BJ (cell line): Measurements from ENCODE around the gene SPPL2B. TPM values are rescaled to one million over a fixed set of nuclear protein-coding genes. Genes with fewer than 3 reads are reported as not detected.
"Not testable (repeated sequence)": the region's sequence is repeated elsewhere in the genome, so short reads cannot be mapped to it uniquely, and the experiment has no call there.

ENCODE experiments used
- CTCF ChIA-PET: fragments of 350-600 bp; formaldehyde crosslinking; extraction: SDS; loops from one replicate; lab custom pipeline; 2021; ENCODE audit warnings: antibody characterized with exemption, inconsistent platforms; lab: Yijun Ruan, JAX
- POLR2A ChIA-PET: fragments of 300-600 bp; sonication (Branson Sonifier 250); formaldehyde crosslinking; extraction: SDS; loops from one replicate; lab custom pipeline; 2021; ENCODE audit warnings: antibody characterized with exemption; lab: Charles Lee
- DNase-seq: peaks from one replicate; pipeline ENCODE4 v3.0.0-alpha.2; 2011; ENCODE audit warnings: low read depth
- H3K27me3 ChIP-seq: 2 replicates; pipeline ENCODE4 v1.6.0; 2011; ENCODE audit warnings: low read length; ENCODE audit not compliant: control insufficient read depth, insufficient read depth
- H3K36me3 ChIP-seq: 2 replicates; pipeline ENCODE4 v1.5.1; 2011; ENCODE audit warnings: low read length; ENCODE audit not compliant: control insufficient read depth, insufficient read depth
- H3K4me3 ChIP-seq: 2 replicates; pipeline ENCODE4 v1.5.1; 2011; ENCODE audit warnings: low read depth, mild to moderate bottlenecking, control low read depth, low read length
- CTCF ChIP-seq: IDR thresholded peaks from 2 replicates; pipeline ENCODE4 v1.5.1; 2011; ENCODE audit warnings: low read depth, mild to moderate bottlenecking, control low read depth, inconsistent platforms, low read length, moderate library complexity; ENCODE audit not compliant: insufficient read depth
- polyA plus RNA-seq: library from polyadenylated mRNA; depleted of rRNA; stranded (reverse); fragments of >200 nt; gene quantifications from 2 replicates; pipeline ENCODE4 v1.2.3, GENCODE V29; 2011

Gene SPPL2B
- polyA plus RNA-seq, 1 experiment: 24.9 TPM

GRCh38 chr19:2345076-2345475 lies 16.6 kb downstream of the SPPL2B start:
- POLR2A ChIA-PET: no interaction called here

DNA sequence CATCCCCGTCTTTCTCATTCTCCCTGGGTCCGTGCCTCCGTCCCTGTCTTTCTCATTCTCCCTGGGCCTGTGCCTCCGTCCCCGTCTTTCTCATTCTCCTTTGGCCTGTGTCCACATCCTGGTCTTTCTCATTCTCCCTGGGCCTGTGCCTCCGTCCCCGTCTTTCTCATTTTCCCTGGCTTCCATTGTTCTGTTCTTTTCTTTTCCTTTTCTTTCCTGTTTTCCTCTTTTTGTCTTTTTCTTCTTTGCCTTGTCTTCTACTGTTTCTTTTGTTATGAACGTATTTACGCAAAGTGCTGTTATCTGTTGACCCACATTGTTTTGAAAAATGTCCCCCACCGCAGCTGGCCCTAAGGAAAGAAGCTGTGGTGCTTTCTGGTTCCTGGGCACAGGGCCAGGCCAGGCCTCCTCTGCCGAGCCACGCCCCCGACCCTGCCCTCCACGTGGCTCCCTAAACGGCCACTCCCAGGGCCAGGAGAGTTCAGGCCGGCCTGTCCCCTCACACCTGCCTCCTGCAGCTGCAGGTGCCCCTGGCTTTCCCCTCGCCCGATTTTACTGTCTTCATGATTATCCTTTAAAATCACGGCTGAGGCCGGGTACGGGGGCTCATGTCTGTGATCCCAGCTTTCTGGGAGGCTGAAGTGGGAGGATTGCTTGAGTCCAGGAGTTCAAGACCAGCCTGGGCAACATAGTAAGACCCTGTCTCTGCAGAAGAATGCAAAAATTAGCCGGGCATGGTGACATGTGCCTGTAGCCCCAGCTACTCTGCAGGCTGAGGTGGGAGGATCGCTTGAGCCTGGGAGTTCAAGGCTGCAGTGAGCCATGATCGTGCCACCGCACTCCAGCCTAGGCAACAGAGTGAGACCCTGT lies 17.5 kb downstream of the SPPL2B start:
- CTCF ChIA-PET: no interaction called here
- Histone ChIP-seq H3K4me3 (no peak overlapping the region), H3K36me3 (peaks cover 10% of the 10 kb centered on the region), H3K27me3 (no peaks in the 10 kb centered on the region)
- no peak for TF ChIP-seq CTCF
- no peak for DNase-seq
- POLR2A ChIA-PET: no interaction called here

More at GRCh38 chr19:2345076-2345475, 16.6 kb downstream of the SPPL2B start:
- Histone ChIP-seq H3K36me3 (peaks cover 11% of the 10 kb centered on the region), H3K4me3 (no peak overlapping the region), H3K27me3 (no peaks in the 10 kb centered on the region)
- DNase-seq: no peak
- CTCF ChIA-PET: no interaction called here
- TF ChIP-seq CTCF: no peak

DNA sequence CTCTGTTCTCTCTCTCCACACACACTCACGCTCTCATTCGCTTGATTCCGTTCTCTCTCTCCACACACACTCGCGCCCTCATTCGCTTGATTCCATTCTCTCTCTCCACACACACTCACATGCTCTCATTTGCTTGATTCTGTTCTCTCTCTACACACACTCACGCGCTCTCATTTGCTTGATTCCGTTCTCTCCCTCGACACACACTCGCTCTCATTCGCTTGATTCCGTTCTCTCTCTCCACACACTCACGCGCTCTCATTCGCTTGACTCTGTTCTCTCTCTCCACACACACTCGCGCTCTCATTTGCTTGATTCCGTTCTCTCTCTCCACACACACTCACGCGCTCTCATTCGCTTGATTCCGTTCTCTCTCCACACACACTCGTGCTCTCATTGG lies 21.3 kb downstream of the SPPL2B start:
- DNase-seq, CTCF ChIA-PET, POLR2A ChIA-PET, H3K27me3 ChIP-seq, H3K4me3 ChIP-seq: not testable (repeated sequence)
- peaks cover 14% of the 10 kb centered on the region for H3K36me3 ChIP-seq

DNA sequence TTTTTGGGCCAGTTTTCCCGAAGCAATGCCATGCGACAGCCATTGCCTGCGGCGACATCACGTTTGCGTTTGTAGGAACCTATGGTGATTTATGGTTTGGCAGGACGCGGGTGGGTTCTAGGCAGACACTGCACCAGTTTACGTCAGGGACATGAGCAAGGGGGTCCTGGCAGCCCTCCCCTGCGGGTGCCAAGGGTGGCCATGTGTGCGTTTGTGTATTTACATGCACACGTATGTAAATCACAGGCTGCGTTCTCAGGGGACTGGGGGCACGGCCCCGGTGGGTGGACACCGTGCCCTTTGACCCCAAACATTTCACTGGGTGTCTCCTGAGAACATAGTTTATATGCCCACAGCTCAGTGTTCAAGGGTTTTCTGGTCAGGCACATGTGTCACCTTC lies 22.2 kb downstream of the SPPL2B start:
- no peaks in the 10 kb centered on the region for H3K27me3 ChIP-seq
- H3K36me3 ChIP-seq: peaks cover 12% of the 10 kb centered on the region
- no peak overlapping the region for H3K4me3 ChIP-seq
- TF ChIP-seq CTCF: no peak
- ChIA-PET POLR2A (no interaction called here), CTCF (no interaction called here)
- DNase-seq: no peak

GRCh38 chr19:2351591-2351990 lies 23.1 kb downstream of the SPPL2B start:
- Histone ChIP-seq H3K36me3 (peaks cover 12% of the 10 kb centered on the region), H3K27me3 (no peaks in the 10 kb centered on the region), H3K4me3 (no peak overlapping the region)
- CTCF ChIA-PET: no interaction called here
- DNase-seq: no peak
- POLR2A ChIA-PET: no interaction called here
- TF ChIP-seq CTCF: no peak
